Fibroblast of the aortic adventitia (primary cell): ENCODE data around the gene NTRK3. TPM values are rescaled to one million over a fixed set of nuclear protein-coding genes. Genes with fewer than 3 reads are reported as not detected.

Experiments
- DNase-seq: peaks from one replicate; pipeline ENCODE4 v3.0.0-alpha.2; 2010; ENCODE audit warnings: low read depth
- H3K4me3 ChIP-seq: 2 replicates; pipeline ENCODE4 v1.5.1; 2011; ENCODE audit warnings: low read depth, mild to moderate bottlenecking, control low read depth, low read length, moderate library complexity
- total RNA-seq: library from RNA; depleted of rRNA; stranded (reverse); fragments of >200 nt; gene quantifications from 2 replicates; pipeline ENCODE4 v1.2.3, GENCODE V29; 2012; ENCODE audit warnings: low replicate concordance
- TF ChIP-seq, protein P1 (sequence below): IDR thresholded peaks from 2 replicates; pipeline ENCODE4 v1.5.1; 2011; ENCODE audit warnings: mild to moderate bottlenecking, low read length, control low read depth, inconsistent platforms; ENCODE audit not compliant: insufficient read depth

The NTRK3 gene
- total RNA-seq, 1 donor: 19.6 TPM

DNA sequence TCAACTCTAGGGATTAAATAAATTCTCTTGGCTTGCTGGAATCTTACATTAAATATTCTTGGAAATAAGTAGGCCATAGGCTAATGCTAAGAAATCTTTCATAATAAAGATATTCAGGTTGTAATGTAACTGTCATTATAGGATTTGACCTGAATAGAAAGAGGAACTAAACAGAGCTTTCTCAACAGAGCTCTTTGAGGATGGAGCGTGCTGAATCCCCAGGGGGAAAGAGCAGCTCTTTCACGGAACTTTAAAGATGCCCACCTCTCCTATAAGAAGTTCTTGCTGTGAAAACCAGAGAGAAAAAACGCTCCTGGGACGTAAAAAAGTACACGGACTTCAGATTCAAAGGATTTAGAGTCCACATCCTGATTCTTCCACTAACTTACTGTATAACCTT lies 77.9 kb downstream of the NTRK3 start:
- TF ChIP-seq, protein P1, sequence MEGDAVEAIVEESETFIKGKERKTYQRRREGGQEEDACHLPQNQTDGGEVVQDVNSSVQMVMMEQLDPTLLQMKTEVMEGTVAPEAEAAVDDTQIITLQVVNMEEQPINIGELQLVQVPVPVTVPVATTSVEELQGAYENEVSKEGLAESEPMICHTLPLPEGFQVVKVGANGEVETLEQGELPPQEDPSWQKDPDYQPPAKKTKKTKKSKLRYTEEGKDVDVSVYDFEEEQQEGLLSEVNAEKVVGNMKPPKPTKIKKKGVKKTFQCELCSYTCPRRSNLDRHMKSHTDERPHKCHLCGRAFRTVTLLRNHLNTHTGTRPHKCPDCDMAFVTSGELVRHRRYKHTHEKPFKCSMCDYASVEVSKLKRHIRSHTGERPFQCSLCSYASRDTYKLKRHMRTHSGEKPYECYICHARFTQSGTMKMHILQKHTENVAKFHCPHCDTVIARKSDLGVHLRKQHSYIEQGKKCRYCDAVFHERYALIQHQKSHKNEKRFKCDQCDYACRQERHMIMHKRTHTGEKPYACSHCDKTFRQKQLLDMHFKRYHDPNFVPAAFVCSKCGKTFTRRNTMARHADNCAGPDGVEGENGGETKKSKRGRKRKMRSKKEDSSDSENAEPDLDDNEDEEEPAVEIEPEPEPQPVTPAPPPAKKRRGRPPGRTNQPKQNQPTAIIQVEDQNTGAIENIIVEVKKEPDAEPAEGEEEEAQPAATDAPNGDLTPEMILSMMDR: no peak
- H3K4me3 ChIP-seq: no peak overlapping the region
- no peak for DNase-seq

DNA sequence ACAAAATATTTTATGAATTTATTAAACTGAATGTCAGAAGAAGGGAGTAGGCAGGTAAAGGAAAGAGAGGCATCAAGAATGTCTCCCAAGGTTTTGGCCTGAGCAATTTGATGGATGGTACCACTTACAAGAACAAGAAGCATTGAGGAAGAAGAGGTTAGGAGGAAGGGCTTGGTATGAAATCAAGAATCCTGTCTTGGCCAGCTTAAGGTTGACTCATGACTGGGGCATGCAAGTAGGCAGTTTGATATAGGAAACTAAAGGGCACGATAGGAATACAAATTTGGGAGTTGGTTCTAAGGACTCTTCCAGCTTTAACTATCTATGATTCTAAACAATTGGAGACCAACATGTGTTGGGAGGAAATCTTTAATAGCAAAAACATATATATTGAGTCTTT lies 79.1 kb downstream of the NTRK3 start:
- no peak overlapping the region for H3K4me3 ChIP-seq
- DNase-seq: peak; percentile 52
- TF ChIP-seq, protein P1: no peak

DNA sequence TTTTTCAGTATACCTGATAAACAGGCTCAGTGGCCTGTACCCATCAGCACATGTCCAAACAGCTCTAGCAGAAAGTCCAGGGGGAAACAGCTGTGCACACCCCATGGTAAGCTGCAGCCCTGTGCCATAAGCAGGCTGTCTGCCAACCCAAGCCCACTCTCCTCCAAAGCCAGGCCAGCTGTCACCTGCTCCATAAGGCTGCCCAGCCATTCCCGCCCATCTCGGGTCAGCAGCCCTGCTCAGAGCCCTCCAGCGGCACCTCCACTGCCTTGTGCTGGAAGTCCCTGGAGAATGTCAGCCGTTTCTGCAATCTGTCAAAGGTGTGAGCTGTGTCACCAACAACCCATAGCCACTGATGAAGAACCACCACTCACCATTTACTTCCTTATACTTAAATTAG lies 82.0 kb downstream of the NTRK3 start:
- TF ChIP-seq, protein P1: no peak
- no peak for DNase-seq
- no peak overlapping the region for H3K4me3 ChIP-seq

DNA sequence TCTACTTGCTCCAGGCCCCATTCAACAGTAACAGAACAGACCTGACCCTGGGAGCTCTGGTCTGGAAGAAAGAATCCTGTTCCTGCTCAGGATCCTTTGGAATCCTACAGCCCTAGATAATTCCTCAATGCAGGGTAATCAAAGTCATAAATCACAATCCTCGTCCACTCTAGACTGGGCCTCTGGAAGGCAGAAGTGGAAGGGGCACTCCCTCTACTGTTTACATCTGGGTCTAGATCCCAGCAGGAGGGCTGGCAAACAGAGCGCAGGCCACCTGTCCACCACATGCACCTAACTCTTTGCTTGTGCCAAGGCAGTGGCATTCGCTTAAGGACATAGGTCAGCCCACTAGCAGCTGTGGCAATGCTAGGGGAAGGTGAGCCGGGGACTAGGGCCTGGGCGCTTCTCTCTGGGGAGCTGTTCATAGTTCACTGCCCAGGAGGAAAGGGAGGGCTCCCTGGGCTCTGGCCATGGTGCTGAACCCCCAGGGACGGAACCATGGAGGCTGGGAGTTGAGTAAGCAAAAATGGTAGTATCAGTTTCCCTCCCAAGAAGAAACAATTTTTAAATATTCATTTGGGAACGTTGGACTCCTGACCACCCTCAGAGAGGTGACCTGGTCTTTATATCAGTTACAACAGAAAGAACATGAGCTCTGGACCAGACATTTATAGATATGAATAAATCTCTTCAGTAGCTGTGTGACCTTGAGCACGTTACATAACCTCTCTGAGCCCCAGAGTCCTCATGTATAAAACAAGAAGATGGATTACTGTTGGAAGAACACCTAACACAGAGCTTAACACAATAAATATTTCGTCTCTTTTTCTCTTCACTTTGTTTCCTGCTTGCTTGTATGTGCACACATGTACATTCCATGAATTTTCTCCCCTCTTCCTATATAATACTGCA lies 90.2 kb downstream of the NTRK3 start:
- no peak overlapping the region for H3K4me3 ChIP-seq
- TF ChIP-seq, protein P1: no peak
- DNase-seq: peak; percentile 29

DNA sequence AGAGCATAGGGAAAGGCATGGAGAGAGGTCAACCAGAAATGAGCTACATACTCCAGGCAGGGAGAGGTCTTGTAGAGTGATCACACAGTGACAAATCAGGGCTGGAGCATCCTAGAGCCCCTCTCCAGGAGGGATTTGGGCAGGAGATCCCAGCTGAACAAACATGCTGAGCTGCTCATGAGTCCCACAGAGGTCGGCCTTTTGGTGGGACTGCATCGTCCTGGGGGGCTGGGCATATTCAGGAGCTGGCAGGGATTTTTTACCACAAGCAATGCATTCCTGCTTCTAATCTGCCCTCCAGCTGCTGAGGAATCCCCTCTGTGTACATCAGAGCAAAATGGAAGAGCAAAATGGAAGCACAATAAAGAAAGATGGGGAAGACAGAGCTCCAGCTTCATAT lies 94.9 kb downstream of the NTRK3 start:
- TF ChIP-seq, protein P1: no peak
- no peak for DNase-seq
- H3K4me3 ChIP-seq: no peak overlapping the region

DNA sequence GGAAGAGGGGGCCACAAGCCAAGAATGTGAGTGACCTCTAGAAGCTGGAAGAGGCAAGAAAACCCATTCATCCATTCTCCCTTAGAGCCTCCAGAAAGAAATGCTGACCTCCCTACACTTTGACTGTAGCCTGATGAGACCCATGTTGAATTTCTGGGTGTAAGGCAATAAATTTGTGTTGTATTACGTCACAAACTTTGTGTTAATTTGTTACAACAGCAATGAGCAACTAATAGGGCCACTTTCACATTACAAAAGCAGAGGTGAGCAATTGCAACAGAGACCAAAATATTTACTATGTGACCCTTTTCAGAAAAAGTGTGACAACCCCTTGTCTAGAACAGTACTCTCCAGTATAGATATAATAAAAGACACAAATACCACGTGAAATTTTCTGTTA lies 101.2 kb downstream of the NTRK3 start:
- DNase-seq: no peak

More for the DNA sequence above, 101.2 kb downstream of the NTRK3 start:
- H3K4me3 ChIP-seq: no peak overlapping the region
- TF ChIP-seq, protein P1: no peak
